ENCODE measurements around the gene WIPF3.
A peak's percentile ranks its signal among the peaks of the same experiment; 100 is the strongest.
"Not testable (repeated sequence)": the region's sequence is repeated elsewhere in the genome, so short reads cannot be mapped to it uniquely, and the experiment has no call there.

WIPF3 gene

DNA sequence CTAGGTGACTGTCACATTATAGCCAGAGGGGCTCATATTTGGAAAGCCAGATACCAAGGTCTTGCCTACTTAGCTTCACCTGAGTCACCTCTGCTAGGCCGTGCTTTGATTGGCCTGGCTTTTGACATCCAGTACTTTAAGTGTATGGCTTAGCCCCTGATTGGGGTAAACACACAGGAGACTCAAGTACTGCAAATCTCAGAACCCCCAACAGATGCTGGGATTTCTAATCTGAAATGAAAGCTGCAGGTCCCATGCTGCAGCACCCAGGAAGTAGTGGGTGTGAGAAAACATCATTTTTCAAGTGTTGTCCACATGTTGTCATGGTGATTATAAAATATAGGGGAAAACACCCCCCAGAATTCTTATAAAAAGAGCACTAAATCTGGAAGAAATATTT, 76.2 kb downstream of the WIPF3 start:
- DNase-seq = no peak

DNA sequence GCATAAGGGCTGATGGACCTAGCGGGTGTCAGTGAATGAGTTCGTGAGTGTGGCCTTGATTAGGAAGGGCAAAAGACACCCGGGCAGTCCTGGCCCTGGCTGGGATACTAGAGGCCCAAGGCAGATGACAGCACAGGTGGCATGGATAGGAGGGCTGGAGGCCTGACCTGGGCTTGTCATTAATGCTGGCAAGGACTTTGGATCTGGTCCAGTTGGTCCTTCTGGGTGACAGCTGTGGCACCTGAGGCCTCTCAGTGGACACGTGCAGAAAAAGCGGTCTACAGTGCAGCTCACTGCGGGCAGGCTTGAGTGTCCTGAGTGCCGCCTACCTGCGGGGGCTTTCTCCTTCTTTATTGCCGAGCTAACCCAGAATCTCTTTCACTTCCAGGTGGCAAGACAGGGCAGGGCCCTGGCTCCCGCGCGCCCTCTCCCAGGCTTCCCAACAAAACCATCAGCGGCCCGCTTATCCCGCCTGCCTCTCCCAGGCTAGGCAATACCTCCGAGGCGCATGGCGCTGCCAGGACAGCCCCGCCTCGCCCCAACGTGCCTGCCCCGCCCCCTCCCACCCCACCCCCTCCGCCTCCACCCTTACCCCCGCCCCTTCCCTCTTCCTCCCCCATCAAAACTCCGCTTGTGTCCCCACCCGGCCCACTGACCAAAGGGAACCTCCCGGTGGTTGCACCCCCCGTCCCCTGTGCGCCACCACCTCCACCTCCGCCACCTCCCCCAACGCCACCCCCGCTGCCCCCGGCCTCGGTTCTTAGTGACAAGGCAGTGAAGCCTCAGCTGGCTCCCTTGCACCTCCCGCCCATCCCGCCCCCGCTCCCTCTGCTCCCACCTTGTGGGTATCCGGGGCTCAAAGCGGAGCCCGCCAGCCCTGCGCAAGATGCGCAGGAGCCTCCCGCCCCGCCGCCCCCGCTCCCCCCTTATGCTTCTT, 77.4 kb downstream of the WIPF3 start:
- no peak for DNase-seq

DNA sequence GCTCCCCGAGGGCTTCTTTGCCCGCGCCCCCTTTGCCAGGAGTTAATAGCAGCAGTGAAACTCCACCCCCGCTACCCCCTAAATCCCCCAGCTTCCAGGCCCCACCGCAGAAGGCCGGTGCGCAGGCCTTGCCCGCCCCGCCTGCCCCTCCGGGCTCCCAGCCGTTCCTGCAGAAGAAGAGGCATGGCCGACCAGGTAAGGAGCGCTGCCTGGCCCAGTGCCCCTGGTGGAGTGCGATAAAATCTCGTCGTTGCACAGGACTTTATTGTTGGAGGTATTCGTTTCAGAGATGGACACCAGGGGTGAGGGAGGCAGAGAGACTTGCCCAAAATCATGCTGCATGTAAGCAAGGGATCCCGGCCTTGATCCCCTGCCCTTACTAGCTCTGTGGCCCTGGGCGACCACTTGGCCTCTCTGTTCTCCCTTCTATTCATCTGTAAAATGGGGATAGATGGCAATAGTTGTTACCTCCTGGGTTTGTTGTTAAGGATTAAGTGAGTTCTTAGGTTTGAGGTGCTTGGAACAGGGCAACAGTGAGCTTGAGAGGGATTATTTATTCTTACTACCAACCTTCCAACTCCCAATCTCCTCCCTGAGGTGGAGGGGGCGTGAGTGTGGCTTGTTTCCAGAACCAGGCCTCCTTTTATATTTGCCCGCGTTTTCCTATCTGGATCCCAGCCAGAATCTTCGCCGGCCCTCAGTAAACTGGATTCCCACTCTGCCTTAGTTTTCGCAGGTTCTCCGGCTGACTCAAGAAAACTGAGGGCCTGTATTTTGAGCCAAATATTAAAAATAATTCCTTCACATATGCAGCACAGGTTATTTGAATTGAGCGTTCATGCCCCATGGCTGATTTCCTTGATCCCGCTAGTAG, 78.3 kb downstream of the WIPF3 start:
- no peak for DNase-seq

DNA sequence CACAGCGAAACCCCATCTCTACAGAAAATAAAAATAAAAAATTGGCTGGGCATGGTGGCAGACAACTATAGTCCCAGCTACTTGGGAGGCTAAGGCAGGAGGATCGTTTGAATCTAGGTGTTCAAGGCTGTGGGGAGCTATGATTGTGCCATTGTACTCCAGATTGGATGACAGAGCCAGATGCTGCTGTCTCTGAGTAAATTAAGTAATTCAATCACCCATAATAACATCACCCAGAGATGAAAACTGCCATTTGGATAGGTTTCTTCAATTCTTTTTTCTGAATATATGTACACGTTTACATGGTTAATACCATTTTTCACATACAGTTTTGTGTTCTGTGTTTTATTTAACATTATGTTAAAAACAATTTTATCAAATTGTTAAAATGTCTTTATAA, 79.3 kb downstream of the WIPF3 start:
- no peak for DNase-seq

DNA sequence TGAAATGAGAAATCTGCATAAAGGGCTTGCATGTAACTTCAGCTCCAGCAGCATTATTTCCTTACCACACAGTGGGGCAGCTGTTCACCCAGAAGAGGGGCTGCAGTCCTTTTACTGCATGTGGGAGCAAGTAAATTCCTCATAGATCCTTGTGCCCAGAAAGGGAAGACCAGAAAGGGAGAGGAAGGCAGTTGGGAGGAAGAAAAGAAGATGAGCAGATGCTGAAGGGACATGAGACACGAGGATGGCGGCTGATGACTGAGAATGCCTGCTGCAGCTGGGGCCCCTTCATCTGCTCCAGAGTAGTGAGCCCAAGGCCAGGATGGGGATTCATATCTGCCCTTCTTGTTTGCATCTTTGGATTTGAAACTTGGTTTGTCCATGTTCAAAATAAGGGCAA, 80.5 kb downstream of the WIPF3 start:
- no peak for DNase-seq

DNA sequence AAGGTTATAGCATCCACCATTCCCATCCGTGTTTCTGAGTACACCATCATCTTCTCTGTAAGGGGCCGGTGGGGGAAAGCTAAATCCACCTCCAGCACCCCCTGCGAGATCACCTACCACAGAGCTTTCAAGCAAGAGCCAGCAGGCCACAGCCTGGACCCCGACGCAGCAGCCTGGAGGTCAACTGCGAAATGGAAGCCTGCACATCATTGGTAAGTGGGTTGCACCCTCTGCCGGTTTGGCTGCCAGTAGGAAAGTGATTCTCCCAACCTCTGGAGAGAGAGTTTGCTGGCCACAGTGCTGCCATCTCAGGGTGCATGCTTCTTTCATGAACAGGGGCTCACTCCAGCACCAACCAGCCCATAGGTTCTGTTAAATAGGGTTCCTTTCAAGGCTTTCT, 81.7 kb downstream of the WIPF3 start:
- DNase-seq = no peak

DNA sequence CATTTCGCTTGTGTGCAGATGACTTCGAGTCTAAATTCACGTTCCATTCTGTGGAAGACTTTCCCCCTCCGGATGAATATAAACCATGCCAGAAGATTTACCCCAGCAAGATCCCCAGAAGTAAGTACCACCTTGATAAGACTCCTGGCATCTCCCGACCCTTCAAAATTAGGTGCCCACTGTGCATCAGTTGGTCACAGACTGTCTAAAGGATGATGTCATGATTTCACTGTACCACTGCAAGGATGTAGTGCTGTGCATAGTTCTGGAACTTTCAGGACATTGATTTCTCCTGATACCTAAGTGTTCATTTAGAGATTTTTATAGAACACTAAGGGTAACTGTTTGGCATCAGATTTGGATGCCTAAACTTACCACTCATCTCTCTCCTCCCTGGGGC, 83.0 kb downstream of the WIPF3 start:
- no peak for DNase-seq

DNA sequence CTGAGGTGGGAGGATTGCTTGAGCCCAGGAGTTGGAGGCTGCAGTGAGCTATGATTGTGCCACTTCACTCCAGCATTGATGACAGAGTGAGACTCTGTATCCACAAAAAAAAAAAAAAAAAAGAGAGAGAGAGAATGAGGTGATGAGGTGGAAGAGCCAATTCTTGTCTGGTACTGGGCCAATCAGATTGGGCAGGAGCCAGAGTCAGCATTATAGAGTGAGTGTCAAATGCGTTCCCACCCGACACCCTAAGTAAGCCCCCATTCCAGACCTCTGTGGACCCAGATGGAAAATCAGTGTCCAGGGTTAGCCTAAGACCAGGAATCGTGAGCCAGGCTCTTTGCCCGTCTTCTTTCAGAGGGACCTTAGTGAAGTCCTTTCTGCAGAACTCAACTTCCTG, 83.9 kb downstream of the WIPF3 start:
- DNase-seq = no peak

DNA sequence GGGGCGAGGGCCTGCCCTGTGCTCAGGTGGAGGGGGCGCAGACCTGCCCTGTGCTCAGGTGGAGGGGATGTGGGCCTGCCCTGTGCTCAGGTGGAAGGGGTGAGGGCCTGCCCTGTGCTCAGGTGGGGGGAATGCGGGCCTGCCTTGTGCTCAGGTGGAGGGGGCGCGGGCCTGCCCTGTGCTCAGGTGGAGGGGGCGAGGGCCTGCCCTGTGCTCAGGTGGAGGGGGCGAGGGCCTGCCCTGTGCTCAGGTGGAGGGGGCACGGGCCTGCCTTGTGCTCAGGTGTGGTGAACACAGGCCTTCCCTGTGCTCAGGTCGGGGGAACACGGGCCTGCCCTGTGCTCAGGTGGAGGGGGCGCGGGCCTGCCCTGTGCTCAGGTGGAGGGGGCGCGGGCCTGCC, 84.5 kb downstream of the WIPF3 start:
- DNase-seq = not testable (repeated sequence)

DNA sequence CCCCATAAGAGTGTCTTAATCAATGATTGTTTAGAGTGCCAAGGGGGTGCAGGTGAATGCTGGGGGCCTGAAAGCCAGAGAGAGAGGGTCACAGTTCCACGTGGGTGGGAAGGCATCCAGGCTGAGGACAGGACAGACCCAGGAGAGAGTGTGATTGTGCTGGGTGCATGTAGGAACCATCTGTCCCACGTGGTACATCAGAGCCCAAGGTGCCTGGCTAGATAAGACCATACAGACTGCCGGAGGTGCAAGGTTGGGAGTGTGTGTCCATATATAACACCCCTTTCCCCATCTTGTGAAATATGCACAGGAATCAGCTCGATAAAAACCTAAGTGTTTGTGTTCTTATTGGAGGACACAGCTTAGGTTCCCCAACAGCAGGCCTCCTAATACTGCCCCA, 85.5 kb downstream of the WIPF3 start:
- no peak for DNase-seq

DNA sequence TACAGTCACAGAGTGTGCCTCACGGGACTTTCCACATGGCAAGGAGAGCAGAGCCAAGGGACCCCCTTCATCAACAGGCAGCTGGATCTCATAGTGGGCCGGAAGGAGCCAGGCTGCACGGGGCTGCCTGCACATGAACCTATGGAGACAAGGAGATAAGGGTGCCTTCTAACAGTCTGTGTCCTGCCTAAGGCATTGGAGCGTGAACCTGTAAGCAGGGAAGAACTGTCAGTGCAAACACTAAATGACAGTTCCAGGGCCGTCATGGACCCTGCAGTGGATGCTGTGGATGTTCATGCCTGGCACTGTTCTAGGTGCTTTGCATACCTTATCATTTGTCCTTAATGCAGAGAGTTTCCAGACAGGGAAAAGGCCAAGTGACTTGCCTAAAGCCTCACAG, 85.9 kb downstream of the WIPF3 start:
- no peak for DNase-seq

DNA sequence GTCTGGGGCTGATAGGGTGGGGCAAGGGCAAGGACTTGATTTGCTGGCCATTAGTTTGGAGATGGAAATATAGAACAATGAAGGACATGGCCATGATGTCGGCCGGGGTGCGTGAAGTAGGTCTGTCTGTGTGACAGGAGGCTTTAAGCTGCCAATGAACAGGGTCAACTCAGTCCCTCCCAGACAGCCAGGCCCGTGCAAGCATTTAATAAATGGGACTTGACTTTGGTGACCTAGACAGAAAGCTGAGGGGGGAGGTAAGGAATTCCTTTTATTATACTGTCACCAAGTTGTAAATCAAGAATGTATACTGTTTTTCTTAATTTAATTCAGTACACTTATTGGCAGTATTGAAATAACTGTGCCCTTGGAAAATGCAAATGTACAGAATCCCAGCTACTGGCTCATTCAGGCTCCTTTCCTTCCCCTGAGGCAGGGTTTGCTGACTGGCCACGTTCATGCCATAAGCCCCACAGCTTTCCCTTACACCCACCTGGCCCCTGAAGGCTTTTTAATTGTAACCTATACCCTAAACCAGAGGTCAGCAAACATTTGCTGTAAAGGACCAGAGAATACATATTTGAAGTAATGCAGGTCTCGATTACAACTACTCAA, 87.2 kb downstream of the WIPF3 start:
- DNase-seq = no peak

DNA sequence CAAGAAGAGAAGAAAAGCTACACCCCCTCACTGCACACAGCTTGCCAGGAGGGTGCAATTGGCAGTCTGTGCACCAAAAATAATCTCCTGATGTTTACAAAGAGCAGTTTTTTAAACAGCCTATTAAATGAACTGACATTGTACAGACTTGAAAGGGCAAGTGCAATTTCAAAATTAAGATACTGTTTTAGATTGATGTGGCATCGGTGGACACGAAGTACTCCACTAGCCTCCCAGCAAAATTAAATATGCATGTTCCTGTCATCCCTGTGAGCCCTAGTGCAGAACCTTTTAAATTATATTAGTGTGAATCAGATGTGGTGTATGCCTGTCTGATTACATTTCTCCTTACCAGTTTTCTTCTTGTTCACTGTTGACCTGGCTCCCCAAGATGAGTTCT, 87.9 kb downstream of the WIPF3 start:
- DNase-seq = no peak

DNA sequence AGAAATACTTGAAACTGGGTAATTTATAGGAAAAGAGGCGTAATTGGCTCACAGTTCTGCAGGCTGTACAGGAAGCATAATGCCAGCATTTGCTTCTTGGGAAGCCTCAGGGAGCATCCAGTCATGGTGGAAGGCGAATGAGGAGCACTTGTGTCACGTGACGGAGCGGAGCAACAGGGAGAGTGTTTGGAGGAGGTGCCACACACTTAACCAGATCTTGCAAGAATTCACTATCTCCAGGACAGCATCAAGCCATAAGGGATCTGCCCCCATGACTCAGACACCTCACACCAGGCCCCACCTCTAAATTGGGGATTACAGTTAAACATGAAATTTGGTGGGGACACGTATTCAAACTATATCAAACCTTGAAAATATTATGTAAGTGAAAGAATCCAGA, 89.3 kb downstream of the WIPF3 start:
- DNase-seq = no peak

DNA sequence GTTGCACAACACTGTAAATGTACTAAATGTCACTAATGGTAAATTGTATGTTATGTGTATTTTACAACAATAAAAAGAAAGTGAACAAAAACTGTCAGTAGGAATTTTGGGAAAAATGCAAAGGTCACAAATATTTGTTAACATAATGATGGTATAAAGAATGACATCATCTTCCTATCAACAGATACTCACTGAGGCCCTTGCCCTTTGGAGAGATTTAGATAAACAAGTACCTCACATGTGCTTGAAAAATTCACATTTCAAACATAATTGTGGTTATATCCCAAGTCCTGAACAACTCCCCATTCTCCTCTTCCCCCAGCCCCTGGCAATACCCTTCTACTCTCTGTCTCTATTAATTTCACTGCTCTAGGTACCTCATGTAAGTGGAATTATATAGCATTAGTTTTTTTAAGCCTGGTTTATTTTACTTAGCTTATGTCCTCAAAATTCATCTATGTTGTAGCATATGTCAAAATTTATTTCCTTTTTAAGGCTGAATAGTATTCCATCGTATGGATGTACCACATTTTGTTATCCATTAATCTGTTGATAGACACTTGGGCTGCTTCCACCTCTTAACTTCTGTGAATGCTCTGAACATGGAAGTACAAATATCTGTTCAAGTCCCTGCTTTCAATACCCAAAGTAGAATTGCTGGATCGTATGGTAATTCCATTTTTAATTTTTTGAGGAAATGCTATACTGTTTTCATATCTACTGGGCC, 90.5 kb downstream of the WIPF3 start:
- DNase-seq = no peak

DNA sequence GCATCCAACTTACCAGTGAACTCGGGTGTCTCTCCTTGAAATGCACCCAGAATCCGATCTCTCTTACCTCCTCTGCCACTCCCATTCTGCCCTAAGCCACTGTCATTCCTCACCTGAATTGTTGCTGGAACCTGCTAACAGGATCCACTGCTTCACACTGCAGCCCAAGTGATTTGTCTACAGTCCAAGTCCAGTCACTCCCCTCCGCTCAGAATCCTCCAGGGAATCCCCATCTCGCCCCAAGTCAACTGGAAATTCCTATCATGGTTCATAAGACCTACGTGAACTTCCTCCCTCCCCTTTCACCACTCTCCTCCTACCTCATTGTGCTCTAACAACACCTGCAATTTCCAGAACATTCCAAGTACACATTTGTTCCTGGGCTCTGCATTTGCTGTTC, 92.0 kb downstream of the WIPF3 start:
- DNase-seq = no peak

DNA sequence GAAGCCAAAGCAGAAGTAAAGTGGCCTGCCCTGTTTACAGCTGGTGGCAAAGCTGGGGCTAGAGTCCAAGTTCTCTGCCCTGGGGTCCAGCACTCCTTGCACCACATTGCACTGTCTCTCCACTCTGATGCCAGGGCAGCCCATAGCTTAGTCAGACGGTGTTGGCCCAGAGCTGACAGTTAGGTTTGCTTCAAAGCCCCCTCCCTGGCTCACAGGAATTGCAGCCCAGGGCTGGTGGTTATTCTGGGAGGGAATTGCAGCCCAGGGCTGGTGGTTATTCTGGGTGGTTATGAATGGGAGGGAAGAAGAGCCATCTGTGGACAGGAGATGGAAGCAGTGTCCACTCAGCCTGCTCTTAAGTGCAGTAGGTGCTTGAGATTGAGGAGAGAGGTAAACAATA, 94.4 kb downstream of the WIPF3 start:
- DNase-seq = peak in 3 of 4 experiments; percentile 20 to 48 (median 39)

DNA sequence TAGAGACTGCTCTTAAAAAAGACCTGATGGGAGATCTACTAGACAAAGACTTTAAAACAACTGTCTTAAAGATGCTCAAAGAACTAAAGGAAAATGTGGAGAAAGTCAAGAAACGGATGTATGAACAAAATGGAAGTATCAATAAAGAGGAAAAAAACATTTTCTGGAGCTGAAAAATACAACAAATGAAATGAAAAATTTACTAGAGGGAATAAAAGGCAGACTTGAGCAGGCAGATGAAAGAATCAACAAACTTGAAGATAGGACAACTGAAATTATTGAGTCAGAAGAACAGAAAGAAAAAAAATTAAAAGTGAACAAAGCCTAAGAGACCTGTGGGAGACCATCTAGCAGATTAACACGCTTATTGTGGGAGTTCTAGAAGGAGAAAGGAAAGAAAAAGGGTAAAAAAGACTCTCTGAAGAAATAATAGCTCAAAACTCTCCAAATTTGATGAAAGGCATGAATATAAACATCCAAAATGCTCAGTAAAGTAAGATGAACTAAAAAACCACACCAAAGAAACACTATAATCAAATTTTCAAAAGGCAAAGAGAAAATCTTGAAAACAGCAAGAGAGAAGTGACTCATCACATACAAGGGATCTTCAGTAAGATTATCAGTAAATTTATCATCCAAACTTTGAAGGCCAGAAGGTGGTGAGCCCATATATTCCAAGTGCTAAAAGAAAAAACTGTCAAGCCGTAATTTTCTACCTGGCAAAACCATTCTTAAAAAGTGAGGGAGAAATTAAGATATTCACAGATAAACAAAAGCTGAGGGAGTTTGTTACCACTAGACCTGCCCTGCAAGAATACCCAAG, 100.1 kb downstream of the WIPF3 start:
- DNase-seq = no peak

DNA sequence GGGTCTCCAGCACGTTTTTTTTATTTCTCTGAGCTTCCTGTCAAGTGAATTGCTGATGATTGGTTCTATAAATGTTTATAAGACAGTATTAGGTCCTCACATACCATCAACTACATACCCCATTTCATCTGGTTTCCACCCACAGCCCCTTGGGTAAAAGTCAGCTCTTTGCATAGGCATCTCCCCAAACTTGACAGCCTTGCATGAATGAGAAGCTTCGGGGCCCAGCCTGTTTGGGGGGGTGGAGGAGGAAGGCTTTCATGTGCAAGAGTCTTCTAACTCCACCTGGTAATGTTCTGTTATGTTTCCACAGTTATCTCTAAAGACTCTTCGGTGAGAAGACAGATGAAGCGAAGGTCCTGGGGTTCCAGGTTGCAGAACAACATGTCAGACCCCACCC, 107.9 kb downstream of the WIPF3 start:
- DNase-seq = no peak

DNA sequence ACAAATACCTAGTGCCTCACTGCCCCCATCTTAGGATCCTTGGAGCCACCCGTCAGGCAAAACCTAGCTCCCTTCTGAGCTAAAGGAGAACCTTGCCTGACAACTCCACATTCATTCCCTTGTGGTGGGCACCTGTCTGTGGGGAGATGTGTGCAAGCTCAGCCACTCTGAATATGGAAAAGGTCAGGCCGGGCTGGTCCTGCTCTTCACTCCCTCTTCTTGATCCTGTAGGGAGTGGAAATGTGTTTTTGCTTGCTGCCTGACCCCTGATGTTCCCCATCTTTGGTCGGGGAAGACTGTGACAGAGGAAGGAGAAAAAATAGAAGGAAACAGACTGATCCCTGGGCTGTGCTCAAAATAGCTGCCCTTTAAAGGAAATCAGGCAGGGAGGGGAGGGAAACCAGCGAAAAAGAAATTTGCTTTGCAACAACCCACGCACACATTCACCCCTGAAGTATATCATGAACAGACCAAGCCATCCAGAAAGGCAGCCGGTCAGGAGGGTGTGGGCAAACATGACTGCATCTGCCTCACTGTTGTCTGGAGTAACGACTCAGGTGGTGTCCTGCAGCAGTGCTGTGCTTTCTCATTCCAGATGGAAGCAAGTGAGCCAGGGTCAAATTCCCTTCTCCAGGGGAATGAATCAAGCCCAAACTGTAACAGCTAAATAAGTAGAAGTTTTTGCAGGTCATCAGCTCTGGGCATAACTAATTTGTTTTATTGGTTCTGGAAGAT, 109.3 kb downstream of the WIPF3 start:
- no peak for DNase-seq

DNA sequence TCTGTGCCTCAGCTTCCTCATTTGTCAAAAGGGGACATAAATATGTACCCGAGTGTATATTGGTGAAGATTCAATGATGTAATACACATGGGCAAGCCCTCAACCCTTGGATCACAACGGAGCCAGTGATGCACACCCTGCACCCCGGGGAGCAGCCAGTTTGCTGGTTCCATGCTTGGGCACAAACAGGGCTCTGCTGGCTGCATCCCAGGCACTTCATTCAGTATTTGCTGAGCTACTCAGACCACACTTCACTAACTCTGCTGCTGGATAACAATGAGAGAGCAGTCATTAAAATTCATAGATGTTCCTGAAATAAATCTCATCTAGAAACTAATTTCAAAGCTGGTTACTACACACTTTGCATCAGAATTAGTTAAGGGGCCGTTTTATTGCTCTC, 111.3 kb downstream of the WIPF3 start:
- DNase-seq = no peak

Data from suppressor macrophage (primary cell).